ENCODE results near the gene MYOM1.

DNA sequence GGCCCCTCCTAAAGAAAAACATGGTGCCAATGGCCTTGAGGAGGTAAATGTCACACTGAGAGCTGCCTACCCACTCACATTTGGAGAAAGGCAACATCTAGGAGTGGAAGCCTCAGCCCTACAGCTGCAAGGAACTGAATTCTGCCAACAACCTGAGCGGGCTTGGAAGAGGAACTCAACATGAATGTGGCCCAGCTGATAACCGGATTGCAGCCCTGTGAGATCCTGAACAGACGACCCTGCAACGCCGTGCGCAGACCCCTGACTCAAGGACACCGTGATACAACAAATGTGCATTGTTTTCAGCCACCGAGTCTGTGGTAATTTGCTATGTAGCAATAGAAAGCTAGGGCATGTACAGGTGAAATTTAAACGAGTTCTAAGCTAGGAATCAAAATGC lies 99.4 kb downstream of the MYOM1 start:
- TF ChIP-seq, protein P1, sequence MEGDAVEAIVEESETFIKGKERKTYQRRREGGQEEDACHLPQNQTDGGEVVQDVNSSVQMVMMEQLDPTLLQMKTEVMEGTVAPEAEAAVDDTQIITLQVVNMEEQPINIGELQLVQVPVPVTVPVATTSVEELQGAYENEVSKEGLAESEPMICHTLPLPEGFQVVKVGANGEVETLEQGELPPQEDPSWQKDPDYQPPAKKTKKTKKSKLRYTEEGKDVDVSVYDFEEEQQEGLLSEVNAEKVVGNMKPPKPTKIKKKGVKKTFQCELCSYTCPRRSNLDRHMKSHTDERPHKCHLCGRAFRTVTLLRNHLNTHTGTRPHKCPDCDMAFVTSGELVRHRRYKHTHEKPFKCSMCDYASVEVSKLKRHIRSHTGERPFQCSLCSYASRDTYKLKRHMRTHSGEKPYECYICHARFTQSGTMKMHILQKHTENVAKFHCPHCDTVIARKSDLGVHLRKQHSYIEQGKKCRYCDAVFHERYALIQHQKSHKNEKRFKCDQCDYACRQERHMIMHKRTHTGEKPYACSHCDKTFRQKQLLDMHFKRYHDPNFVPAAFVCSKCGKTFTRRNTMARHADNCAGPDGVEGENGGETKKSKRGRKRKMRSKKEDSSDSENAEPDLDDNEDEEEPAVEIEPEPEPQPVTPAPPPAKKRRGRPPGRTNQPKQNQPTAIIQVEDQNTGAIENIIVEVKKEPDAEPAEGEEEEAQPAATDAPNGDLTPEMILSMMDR (IDR thresholded peaks at IDR 0.05; ENCODE audit: extremely low read depth in 1 of 2, insufficient read depth in 1 of 2, low read depth in 1 of 2, low read length in 2 of 2), result no peak
- TF ChIP-seq, protein P2, sequence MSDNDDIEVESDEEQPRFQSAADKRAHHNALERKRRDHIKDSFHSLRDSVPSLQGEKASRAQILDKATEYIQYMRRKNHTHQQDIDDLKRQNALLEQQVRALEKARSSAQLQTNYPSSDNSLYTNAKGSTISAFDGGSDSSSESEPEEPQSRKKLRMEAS (IDR thresholded peaks at IDR 0.05; ENCODE audit: insufficient read depth, insufficient read length), result no peak
- TF ChIP-seq POLR2A (IDR thresholded peaks at IDR 0.05; ENCODE audit: low read depth, low read length) (no peak), MYC (IDR thresholded peaks at IDR 0.05; ENCODE audit: low read depth, low read length) (no peak), EZH2 (IDR thresholded peaks at IDR 0.05; ENCODE audit: borderline replicate concordance, low read depth, low read length, severe bottlenecking) (no peak), JUN (IDR thresholded peaks at IDR 0.05; ENCODE audit: borderline replicate concordance, insufficient read depth, insufficient read length, low read depth) (no peak), GATA2 (IDR thresholded peaks at IDR 0.05; ENCODE audit: insufficient read depth, insufficient read length, low read depth, low read length) (no peak), POLR2AphosphoS5 (IDR thresholded peaks at IDR 0.05; ENCODE audit: insufficient read depth, low read depth, low read length) (no peak)
